ENCODE measurements around the gene AJAP1. TPM values are rescaled to one million over a fixed set of nuclear protein-coding genes. Genes with fewer than 3 reads are reported as not detected.

AJAP1 gene
- total RNA-seq, 6 experiments from 2014 or later: not detected

DNA sequence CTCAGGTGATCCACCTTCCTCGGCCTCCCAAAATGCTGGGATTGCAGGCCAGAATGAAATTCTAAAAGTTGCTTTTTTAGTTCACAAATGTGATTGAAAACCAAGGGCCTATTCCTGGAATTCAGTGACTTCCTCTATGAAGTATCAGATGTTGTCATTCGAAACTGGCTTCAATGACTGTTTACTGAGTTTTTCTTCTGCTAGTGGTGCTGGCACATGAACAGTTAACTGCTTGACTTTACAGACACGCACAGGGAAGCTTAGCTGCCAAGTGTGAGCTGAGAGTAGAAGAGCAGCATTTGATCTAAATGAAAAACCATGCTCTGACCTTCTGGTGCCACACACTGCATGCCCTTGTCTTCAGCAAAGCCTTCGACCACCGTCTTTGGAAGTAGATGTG is 32.8 kb upstream of the AJAP1 start:
- no peaks in the 10 kb centered on the region for H3K4me1 Mint-ChIP-seq (ENCODE audit: low read depth)
- H3K27me3 Mint-ChIP-seq (ENCODE audit: insufficient read depth): no peaks in the 10 kb centered on the region; the same call in 1 of the 2 replicates
- peaks cover 60% of the 10 kb centered on the region for H3K9me3 Mint-ChIP-seq
- no peaks in the 10 kb centered on the region; the same call in 1 of the 2 replicates for H3K36me3 Mint-ChIP-seq (ENCODE audit: low read depth)
- no peak for TF ChIP-seq CTCF (IDR thresholded peaks at IDR 0.05)
- H3K4me3 Mint-ChIP-seq: no peak overlapping the region
- no peak overlapping the region for H3K27ac Mint-ChIP-seq
- no peak for DNase-seq

GRCh38 chr1:4622821-4623220 is 31.6 kb upstream of the AJAP1 start:
- Mint-ChIP-seq H3K36me3 (ENCODE audit: low read depth) (no peaks in the 10 kb centered on the region; the same call in 1 of the 2 replicates), H3K4me3 (no peak overlapping the region), H3K9me3 (peaks cover 60% of the 10 kb centered on the region), H3K27ac (no peak overlapping the region), H3K4me1 (ENCODE audit: low read depth) (no peaks in the 10 kb centered on the region), H3K27me3 (ENCODE audit: insufficient read depth) (no peaks in the 10 kb centered on the region; the same call in 1 of the 2 replicates)
- TF ChIP-seq CTCF (IDR thresholded peaks at IDR 0.05): no peak
- DNase-seq: no peak

DNA sequence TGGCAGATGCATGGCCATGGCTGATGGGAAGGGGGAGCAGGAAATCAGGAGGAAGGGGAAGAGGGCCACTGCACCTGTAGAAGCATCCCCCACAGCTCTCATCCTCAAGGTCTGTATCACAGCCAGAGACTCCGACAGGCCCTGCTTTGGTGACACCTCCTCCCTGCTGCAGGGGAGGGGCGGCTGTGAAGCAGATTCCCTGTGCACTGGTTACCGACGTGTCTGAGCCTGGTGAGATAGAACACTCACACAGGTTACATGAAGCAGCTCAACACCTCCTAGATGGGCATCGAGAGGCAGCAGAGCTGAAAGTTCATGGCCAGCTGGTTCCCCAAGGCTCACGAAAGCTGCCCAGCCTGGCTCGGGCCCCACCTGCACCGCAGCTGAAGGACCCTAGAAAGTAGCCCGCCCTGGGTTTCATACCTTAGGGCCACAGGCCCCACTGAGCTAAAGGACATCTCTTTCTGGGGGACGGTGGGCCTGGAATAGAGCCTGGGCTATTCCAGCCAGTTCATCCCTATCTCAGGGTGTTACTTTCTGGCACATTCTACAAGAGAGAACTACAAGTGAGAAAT is 30.2 kb upstream of the AJAP1 start:
- H3K27me3 Mint-ChIP-seq (ENCODE audit: insufficient read depth): no peaks in the 10 kb centered on the region; the same call in 1 of the 2 replicates

GRCh38 chr1:4624801-4625200 is 29.6 kb upstream of the AJAP1 start:
- Mint-ChIP-seq H3K27ac (no peak overlapping the region), H3K9me3 (peaks cover 74% of the 10 kb centered on the region), H3K4me3 (no peak overlapping the region), H3K36me3 (ENCODE audit: low read depth) (no peaks in the 10 kb centered on the region; the same call in none of the 2 replicates), H3K27me3 (ENCODE audit: insufficient read depth) (no peaks in the 10 kb centered on the region; the same call in 1 of the 2 replicates), H3K4me1 (ENCODE audit: low read depth) (no peaks in the 10 kb centered on the region)
- no peak for TF ChIP-seq CTCF (IDR thresholded peaks at IDR 0.05)
- DNase-seq: no peak

More for the DNA sequence above, 30.2 kb upstream of the AJAP1 start:
- DNase-seq: no peak
- Mint-ChIP-seq H3K4me3 (no peak overlapping the region), H3K9me3 (peaks cover 69% of the 10 kb centered on the region), H3K27ac (no peak overlapping the region), H3K36me3 (ENCODE audit: low read depth) (no peaks in the 10 kb centered on the region; the same call in none of the 2 replicates), H3K4me1 (ENCODE audit: low read depth) (no peaks in the 10 kb centered on the region)
- no peak for TF ChIP-seq CTCF (IDR thresholded peaks at IDR 0.05)

DNA sequence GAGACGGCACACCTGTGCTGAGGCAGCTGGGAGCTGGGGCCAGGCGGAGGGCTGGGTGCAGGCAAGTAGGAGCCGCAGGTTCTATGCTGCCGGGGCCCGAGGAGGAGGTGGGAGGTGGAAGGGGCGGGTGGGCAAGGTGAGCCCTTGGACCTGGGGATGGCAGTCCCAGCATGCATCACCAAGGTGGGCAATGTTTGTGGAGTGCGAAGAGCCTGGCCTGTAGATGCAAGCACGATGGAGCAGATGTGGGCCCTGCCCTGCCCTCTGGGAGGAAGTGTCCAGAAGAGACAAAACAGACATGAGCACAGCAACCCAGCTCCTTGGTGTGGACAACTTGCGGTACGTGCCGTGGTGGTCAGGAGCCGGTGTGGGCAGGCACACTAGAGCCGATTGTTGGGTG is 28.3 kb upstream of the AJAP1 start:
- no peak overlapping the region for H3K27ac Mint-ChIP-seq
- H3K4me3 Mint-ChIP-seq: no peak overlapping the region
- no peaks in the 10 kb centered on the region; the same call in 1 of the 2 replicates for H3K27me3 Mint-ChIP-seq (ENCODE audit: insufficient read depth)
- no peak for TF ChIP-seq CTCF (IDR thresholded peaks at IDR 0.05)
- H3K36me3 Mint-ChIP-seq (ENCODE audit: low read depth): no peaks in the 10 kb centered on the region; the same call in none of the 2 replicates
- H3K9me3 Mint-ChIP-seq: peaks cover 82% of the 10 kb centered on the region
- no peaks in the 10 kb centered on the region for H3K4me1 Mint-ChIP-seq (ENCODE audit: low read depth)
- DNase-seq: no peak
